OCI-LY7 (cell line): ENCODE measurements around the gene PLA2R1.

Source experiments
- EZH2phosphoT487 ChIP-seq: fragments of 200-600 bp; sonication (generic); IDR thresholded peaks from 2 replicates; pipeline ENCODE4 v1.6.1; 2018; ENCODE audit warnings: low read depth, borderline replicate concordance, mild to moderate bottlenecking, mixed run types, antibody characterized with exemption, low read length, moderate library complexity, mixed read lengths
- TF ChIP-seq, protein P1 (sequence below): fragments of 200-600 bp; sonication (generic); conservative IDR thresholded peaks from 2 replicates; pipeline ENCODE4 v1.5.1; 2014; ENCODE audit warnings: mild to moderate bottlenecking, antibody characterized with exemption, low read length, moderate library complexity, mixed read lengths

- TF ChIP-seq, protein P1, sequence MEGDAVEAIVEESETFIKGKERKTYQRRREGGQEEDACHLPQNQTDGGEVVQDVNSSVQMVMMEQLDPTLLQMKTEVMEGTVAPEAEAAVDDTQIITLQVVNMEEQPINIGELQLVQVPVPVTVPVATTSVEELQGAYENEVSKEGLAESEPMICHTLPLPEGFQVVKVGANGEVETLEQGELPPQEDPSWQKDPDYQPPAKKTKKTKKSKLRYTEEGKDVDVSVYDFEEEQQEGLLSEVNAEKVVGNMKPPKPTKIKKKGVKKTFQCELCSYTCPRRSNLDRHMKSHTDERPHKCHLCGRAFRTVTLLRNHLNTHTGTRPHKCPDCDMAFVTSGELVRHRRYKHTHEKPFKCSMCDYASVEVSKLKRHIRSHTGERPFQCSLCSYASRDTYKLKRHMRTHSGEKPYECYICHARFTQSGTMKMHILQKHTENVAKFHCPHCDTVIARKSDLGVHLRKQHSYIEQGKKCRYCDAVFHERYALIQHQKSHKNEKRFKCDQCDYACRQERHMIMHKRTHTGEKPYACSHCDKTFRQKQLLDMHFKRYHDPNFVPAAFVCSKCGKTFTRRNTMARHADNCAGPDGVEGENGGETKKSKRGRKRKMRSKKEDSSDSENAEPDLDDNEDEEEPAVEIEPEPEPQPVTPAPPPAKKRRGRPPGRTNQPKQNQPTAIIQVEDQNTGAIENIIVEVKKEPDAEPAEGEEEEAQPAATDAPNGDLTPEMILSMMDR, result no peak
- TF ChIP-seq EZH2phosphoT487, result no peak
Measured at GRCh38 chr2:159933727-159934049, 128.7 kb downstream of the PLA2R1 start.
